ENCODE results near the gene AK8.

Gene AK8

DNA sequence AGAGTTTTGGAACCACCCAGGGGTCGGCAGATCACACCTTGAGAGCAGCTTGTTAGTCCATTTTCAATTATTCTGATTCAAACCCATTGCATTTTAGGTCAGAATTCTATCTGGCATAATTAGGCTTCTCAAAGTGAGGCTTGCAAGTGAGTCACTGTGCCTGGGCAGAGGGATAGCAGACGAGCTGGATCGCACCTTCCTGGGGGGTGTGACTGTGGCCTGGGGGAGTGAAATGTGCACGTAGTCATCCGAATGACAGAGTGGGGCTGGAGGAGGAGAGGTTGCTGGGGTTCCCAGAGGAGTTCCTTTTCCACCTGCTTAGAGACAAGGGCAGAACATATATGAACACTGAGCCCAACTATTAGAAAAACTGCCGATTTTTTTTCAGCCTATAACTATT lies 32.3 kb upstream of the AK8 start:
- no peak overlapping the region for H2AFZ ChIP-seq (ENCODE audit: low read depth, low read length, severe bottlenecking)
- H3K27me3 ChIP-seq (ENCODE audit: low read length) = no peaks in the 10 kb centered on the region
- H3K4me2 ChIP-seq (ENCODE audit: low read depth, low read length, poor library complexity, severe bottlenecking) = no peak overlapping the region
- no peak overlapping the region for H3K4me3 ChIP-seq (ENCODE audit: insufficient read depth, low read length, poor library complexity, severe bottlenecking)
- H4K20me1 ChIP-seq (ENCODE audit: low read depth, low read length) = no peaks in the 10 kb centered on the region
- H3K27ac ChIP-seq (ENCODE audit: low read depth, low read length) = no peak overlapping the region
- TF ChIP-seq, protein P1, sequence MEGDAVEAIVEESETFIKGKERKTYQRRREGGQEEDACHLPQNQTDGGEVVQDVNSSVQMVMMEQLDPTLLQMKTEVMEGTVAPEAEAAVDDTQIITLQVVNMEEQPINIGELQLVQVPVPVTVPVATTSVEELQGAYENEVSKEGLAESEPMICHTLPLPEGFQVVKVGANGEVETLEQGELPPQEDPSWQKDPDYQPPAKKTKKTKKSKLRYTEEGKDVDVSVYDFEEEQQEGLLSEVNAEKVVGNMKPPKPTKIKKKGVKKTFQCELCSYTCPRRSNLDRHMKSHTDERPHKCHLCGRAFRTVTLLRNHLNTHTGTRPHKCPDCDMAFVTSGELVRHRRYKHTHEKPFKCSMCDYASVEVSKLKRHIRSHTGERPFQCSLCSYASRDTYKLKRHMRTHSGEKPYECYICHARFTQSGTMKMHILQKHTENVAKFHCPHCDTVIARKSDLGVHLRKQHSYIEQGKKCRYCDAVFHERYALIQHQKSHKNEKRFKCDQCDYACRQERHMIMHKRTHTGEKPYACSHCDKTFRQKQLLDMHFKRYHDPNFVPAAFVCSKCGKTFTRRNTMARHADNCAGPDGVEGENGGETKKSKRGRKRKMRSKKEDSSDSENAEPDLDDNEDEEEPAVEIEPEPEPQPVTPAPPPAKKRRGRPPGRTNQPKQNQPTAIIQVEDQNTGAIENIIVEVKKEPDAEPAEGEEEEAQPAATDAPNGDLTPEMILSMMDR (IDR thresholded peaks at IDR 0.05; ENCODE audit: insufficient read depth, low read length, poor library complexity, severe bottlenecking) = no peak
- no peak for TF ChIP-seq EZH2phosphoT487 (conservative IDR thresholded peaks at IDR 0.05; ENCODE audit: low read length)
- H3K9me2 ChIP-seq (replicated peaks; ENCODE audit: insufficient read depth, low read length) = no peaks in the 10 kb centered on the region
- no peaks in the 10 kb centered on the region for H3F3A ChIP-seq (ENCODE audit: insufficient read depth)
- H3K9ac ChIP-seq (ENCODE audit: low read length) = no peak overlapping the region
- no peaks in the 10 kb centered on the region for H3K9me3 ChIP-seq (ENCODE audit: insufficient read depth, low read length)
- no peaks in the 10 kb centered on the region for H3K36me3 ChIP-seq (ENCODE audit: low read length)
- H3K79me2 ChIP-seq (ENCODE audit: insufficient read depth, low read length) = no peaks in the 10 kb centered on the region

DNA sequence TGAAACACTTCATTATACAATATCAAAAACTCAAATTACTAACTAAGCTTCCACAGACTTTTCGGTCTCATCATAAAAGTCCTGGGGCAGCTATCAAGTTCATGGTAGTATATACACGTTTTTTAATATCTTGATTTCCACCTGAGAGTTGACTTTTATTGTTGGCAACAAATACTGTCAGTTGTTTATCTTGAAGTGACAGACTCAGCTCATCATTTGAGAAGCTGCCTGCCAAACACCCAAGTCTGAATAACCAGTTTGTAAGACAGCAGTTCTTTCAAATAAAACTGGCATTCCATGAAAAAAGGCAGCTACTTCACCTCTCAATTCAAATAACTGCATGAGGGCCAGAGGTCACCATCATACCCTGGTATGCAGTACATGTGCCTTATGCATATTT lies 31.2 kb upstream of the AK8 start:
- Histone ChIP-seq H4K20me1 (ENCODE audit: low read depth, low read length) (no peaks in the 10 kb centered on the region), H3K9me3 (ENCODE audit: insufficient read depth, low read length) (no peaks in the 10 kb centered on the region), H3K79me2 (ENCODE audit: insufficient read depth, low read length) (no peaks in the 10 kb centered on the region), H3K27me3 (ENCODE audit: low read length) (no peaks in the 10 kb centered on the region), H3K4me3 (ENCODE audit: insufficient read depth, low read length, poor library complexity, severe bottlenecking) (no peak overlapping the region), H3K9me2 (replicated peaks; ENCODE audit: insufficient read depth, low read length) (no peaks in the 10 kb centered on the region), H3K27ac (ENCODE audit: low read depth, low read length) (no peak overlapping the region), H3F3A (ENCODE audit: insufficient read depth) (no peaks in the 10 kb centered on the region), H2AFZ (ENCODE audit: low read depth, low read length, severe bottlenecking) (no peak overlapping the region), H3K9ac (ENCODE audit: low read length) (no peak overlapping the region), H3K4me2 (ENCODE audit: low read depth, low read length, poor library complexity, severe bottlenecking) (no peak overlapping the region), H3K36me3 (ENCODE audit: low read length) (no peaks in the 10 kb centered on the region)
- no peak for TF ChIP-seq EZH2phosphoT487 (conservative IDR thresholded peaks at IDR 0.05; ENCODE audit: low read length)
- TF ChIP-seq, protein P1 (IDR thresholded peaks at IDR 0.05; ENCODE audit: insufficient read depth, low read length, poor library complexity, severe bottlenecking) = no peak

DNA sequence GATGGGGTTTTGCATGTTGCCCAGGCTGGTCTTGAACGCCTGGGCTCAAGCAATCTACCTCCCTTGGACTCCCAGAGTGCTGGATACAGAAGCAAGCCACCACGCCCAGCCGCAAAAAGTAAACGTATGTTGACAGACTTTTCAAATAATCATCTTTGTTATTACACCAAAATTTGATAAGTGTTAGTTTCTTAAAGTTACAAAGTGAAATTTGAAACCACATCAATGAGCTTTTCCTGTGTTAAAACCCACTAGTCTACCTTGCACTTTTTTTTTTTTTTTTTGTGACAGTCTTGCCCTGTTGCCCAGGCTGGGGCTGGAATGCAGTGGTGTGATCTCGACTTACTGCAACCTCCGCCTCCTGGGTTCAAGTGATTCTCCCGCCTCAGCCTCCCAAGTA lies 30.6 kb upstream of the AK8 start:
- Histone ChIP-seq H3K9me2 (replicated peaks; ENCODE audit: insufficient read depth, low read length) (no peaks in the 10 kb centered on the region), H3F3A (ENCODE audit: insufficient read depth) (no peaks in the 10 kb centered on the region), H3K4me3 (ENCODE audit: insufficient read depth, low read length, poor library complexity, severe bottlenecking) (no peak overlapping the region), H3K79me2 (ENCODE audit: insufficient read depth, low read length) (no peaks in the 10 kb centered on the region), H3K9ac (ENCODE audit: low read length) (no peak overlapping the region), H3K4me2 (ENCODE audit: low read depth, low read length, poor library complexity, severe bottlenecking) (no peak overlapping the region), H3K27ac (ENCODE audit: low read depth, low read length) (no peak overlapping the region), H2AFZ (ENCODE audit: low read depth, low read length, severe bottlenecking) (no peak overlapping the region), H3K9me3 (ENCODE audit: insufficient read depth, low read length) (no peaks in the 10 kb centered on the region), H3K27me3 (ENCODE audit: low read length) (no peaks in the 10 kb centered on the region), H3K36me3 (ENCODE audit: low read length) (no peaks in the 10 kb centered on the region), H4K20me1 (ENCODE audit: low read depth, low read length) (no peaks in the 10 kb centered on the region)
- no peak for TF ChIP-seq EZH2phosphoT487 (conservative IDR thresholded peaks at IDR 0.05; ENCODE audit: low read length)
- TF ChIP-seq, protein P1 (IDR thresholded peaks at IDR 0.05; ENCODE audit: insufficient read depth, low read length, poor library complexity, severe bottlenecking) = no peak

DNA sequence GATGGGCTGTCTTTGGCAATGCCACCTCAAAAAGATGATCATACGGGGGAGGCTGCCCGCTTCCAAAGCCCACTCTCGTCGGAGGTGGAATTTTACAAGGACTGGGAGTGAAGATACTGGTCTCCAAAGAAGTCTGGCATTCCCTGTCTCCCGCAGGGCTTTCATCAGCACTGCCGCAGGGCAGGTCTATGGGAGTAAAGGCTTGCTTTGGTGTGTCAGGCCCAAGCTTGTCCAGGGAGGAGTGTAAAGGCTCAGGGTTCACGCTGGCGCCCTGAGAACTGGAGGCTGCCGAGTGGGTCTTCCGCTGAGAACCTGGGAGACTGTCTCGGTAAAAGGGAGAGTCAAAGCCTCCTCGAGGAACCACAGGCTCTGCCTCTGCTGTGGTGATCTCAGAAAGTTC lies 27.6 kb upstream of the AK8 start:
- no peak overlapping the region for H3K27ac ChIP-seq (ENCODE audit: low read depth, low read length)
- no peak for TF ChIP-seq EZH2phosphoT487 (conservative IDR thresholded peaks at IDR 0.05; ENCODE audit: low read length)
- TF ChIP-seq, protein P1 (IDR thresholded peaks at IDR 0.05; ENCODE audit: insufficient read depth, low read length, poor library complexity, severe bottlenecking) = no peak
- no peaks in the 10 kb centered on the region for H3K36me3 ChIP-seq (ENCODE audit: low read length)
- no peaks in the 10 kb centered on the region for H4K20me1 ChIP-seq (ENCODE audit: low read depth, low read length)
- H3K4me2 ChIP-seq (ENCODE audit: low read depth, low read length, poor library complexity, severe bottlenecking) = no peak overlapping the region
- no peaks in the 10 kb centered on the region for H3K27me3 ChIP-seq (ENCODE audit: low read length)
- no peaks in the 10 kb centered on the region for H3K79me2 ChIP-seq (ENCODE audit: insufficient read depth, low read length)
- H3F3A ChIP-seq (ENCODE audit: insufficient read depth) = no peaks in the 10 kb centered on the region
- no peak overlapping the region for H2AFZ ChIP-seq (ENCODE audit: low read depth, low read length, severe bottlenecking)
- no peak overlapping the region for H3K4me3 ChIP-seq (ENCODE audit: insufficient read depth, low read length, poor library complexity, severe bottlenecking)
- H3K9me3 ChIP-seq (ENCODE audit: insufficient read depth, low read length) = no peaks in the 10 kb centered on the region
- no peaks in the 10 kb centered on the region for H3K9me2 ChIP-seq (replicated peaks; ENCODE audit: insufficient read depth, low read length)
- H3K9ac ChIP-seq (ENCODE audit: low read length) = no peak overlapping the region
